NCI-H2107 treated with DMSO at 0.1 percent for 48 hours (cell line): ENCODE measurements around the gene PLEKHJ1.
A peak's percentile ranks its signal among the peaks of the same experiment; 100 is the strongest.

Source experiments
- DNase-seq: peaks from one replicate; lab custom pipeline; 2025; ENCODE audit not compliant: unreplicated experiment; lab: John Stamatoyannopoulos, UW

Gene PLEKHJ1

GRCh38 chr19:2237051-2237868 is 1.1 kb upstream of the PLEKHJ1 start:
- no peak for DNase-seq

GRCh38 chr19:2236064-2236313 is 140 bp downstream of the PLEKHJ1 start:
- DNase-seq = no peak

GRCh38 chr19:2235381-2236063 is 607 bp downstream of the PLEKHJ1 start:
- DNase-seq = peak; percentile 70

GRCh38 chr19:2234996-2235380 is 1.1 kb downstream of the PLEKHJ1 start:
- no peak for DNase-seq

- DNase-seq = no peak
Observed at GRCh38 chr19:2233601-2234280, 2.4 kb downstream of the PLEKHJ1 start.

GRCh38 chr19:2232286-2233151 is 3.6 kb downstream of the PLEKHJ1 start:
- DNase-seq = no peak

- DNase-seq = no peak
Observed at GRCh38 chr19:2231621-2232221, 4.4 kb downstream of the PLEKHJ1 start.

- no peak for DNase-seq
Observed at GRCh38 chr19:2230807-2231533, 5.2 kb downstream of the PLEKHJ1 start.

- DNase-seq = no peak
Observed at GRCh38 chr19:2230033-2230531, 6.0 kb downstream of the PLEKHJ1 start.

- no peak for DNase-seq
Observed at GRCh38 chr19:2229103-2230032, 6.8 kb downstream of the PLEKHJ1 start.

GRCh38 chr19:2228157-2229030 is 7.7 kb downstream of the PLEKHJ1 start:
- no peak for DNase-seq

- no peak for DNase-seq
Observed at GRCh38 chr19:2227415-2228156, 8.5 kb downstream of the PLEKHJ1 start.

GRCh38 chr19:2226840-2227360 is 9.2 kb downstream of the PLEKHJ1 start:
- DNase-seq = no peak

- no peak for DNase-seq
Observed at GRCh38 chr19:2226051-2226839, 9.9 kb downstream of the PLEKHJ1 start.

GRCh38 chr19:2225415-2226050 is 10.6 kb downstream of the PLEKHJ1 start:
- DNase-seq = no peak
